WTC11 (cell line): ENCODE results near the gene ADM. TPM values are rescaled to one million over a fixed set of nuclear protein-coding genes. Genes with fewer than 3 reads are reported as not detected.

Experiments used
- ATAC-seq: fragments of 200-7000 bp; cut with Tn5 transposase; 2 replicates; pipeline ENCODE4 v1.10.0; 2021; ENCODE audit warnings: mild to moderate bottlenecking, moderate library complexity
- CTCF ChIA-PET: fragments of 300-600 bp; sonication (Branson Sonifier 250); formaldehyde crosslinking; loops from one replicate; lab custom pipeline; 2021; ENCODE audit warnings: antibody characterized with exemption; lab: Charles Lee
- POLR2A ChIA-PET: fragments of 350-600 bp; sonication (Branson Sonifier 250); formaldehyde crosslinking; loops from one replicate; lab custom pipeline; 2021; ENCODE audit warnings: antibody characterized with exemption; lab: Charles Lee
- DNase-seq: peaks from one replicate; pipeline ENCODE4 v3.0.0; 2021; ENCODE audit warnings: low spot score
- H3K27ac Mint-ChIP-seq: 2 replicates; pipeline ENCODE4 v1.8.0; 2021; ENCODE audit warnings: mixed read lengths
- H3K27me3 Mint-ChIP-seq: 2 replicates; pipeline ENCODE4 v1.8.0; 2021; ENCODE audit warnings: low read depth, mild to moderate bottlenecking, moderate library complexity, mixed read lengths
- H3K36me3 Mint-ChIP-seq: 2 replicates; pipeline ENCODE4 v1.8.0; 2021; ENCODE audit warnings: mixed read lengths
- H3K4me1 Mint-ChIP-seq: 2 replicates; pipeline ENCODE4 v1.8.0; 2022; ENCODE audit warnings: mixed read lengths
- H3K4me3 Mint-ChIP-seq: 2 replicates; pipeline ENCODE4 v1.8.0; 2021; ENCODE audit warnings: mild to moderate bottlenecking, moderate library complexity, mixed read lengths
- H3K9me3 Mint-ChIP-seq: 2 replicates; pipeline ENCODE4 v1.8.0; 2021; ENCODE audit warnings: mixed read lengths
- ATF1 ChIP-seq: sonication (generic); formaldehyde crosslinking; IDR thresholded peaks from 2 replicates; pipeline ENCODE4 v1.8.1; 2023; ENCODE audit warnings: mild to moderate bottlenecking, moderate library complexity, missing genetic modification reagents
- CBFB ChIP-seq: sonication (generic); formaldehyde crosslinking; IDR thresholded peaks from 2 replicates; pipeline ENCODE4 v1.8.1; 2022; ENCODE audit warnings: mild to moderate bottlenecking, low read depth, missing genetic modification reagents
- FOXK1 ChIP-seq: sonication (generic); formaldehyde crosslinking; IDR thresholded peaks from 2 replicates; pipeline ENCODE4 v1.8.0; 2022; ENCODE audit warnings: mild to moderate bottlenecking, moderate library complexity, missing genetic modification reagents
- HMGXB4 ChIP-seq: sonication (generic); formaldehyde crosslinking; IDR thresholded peaks from 2 replicates; pipeline ENCODE4 v1.8.1; 2023; ENCODE audit warnings: mild to moderate bottlenecking, moderate library complexity, missing genetic modification reagents
- NFE2L1 ChIP-seq: sonication (generic); formaldehyde crosslinking; IDR thresholded peaks from 2 replicates; pipeline ENCODE4 v1.8.1; 2023; ENCODE audit warnings: missing genetic modification reagents
- NR1H2 ChIP-seq: sonication (generic); formaldehyde crosslinking; IDR thresholded peaks from 2 replicates; pipeline ENCODE4 v1.9.0; 2021; ENCODE audit warnings: mild to moderate bottlenecking, moderate library complexity, missing genetic modification reagents
- ZNF263 ChIP-seq: sonication (generic); formaldehyde crosslinking; IDR thresholded peaks from 2 replicates; pipeline ENCODE4 v1.8.1; 2022; ENCODE audit warnings: low read depth, mild to moderate bottlenecking, moderate library complexity, missing genetic modification reagents
- ZNF396 ChIP-seq: fragments of 250-450 bp; sonication (Bioruptor Pico); IDR thresholded peaks from 2 replicates; pipeline ENCODE4 v1.8.0; 2021; ENCODE audit warnings: mild to moderate bottlenecking, moderate library complexity, borderline replicate concordance
- ZNF532 ChIP-seq: fragments of 250-450 bp; sonication (Bioruptor Pico); IDR thresholded peaks from 2 replicates; pipeline ENCODE4 v1.9.0; 2021; ENCODE audit warnings: mild to moderate bottlenecking, borderline replicate concordance
- total RNA-seq: library from RNA; stranded (reverse); gene quantifications from 3 replicates; pipeline ENCODE4 v1.2.3, GENCODE V29; 2021
- TF ChIP-seq, protein P1 (sequence below): sonication (generic); formaldehyde crosslinking; IDR thresholded peaks from 2 replicates; pipeline ENCODE4 v1.8.0; 2023; ENCODE audit warnings: missing genetic modification reagents, mild to moderate bottlenecking, borderline replicate concordance
- TF ChIP-seq, protein P2 (sequence below): sonication (generic); formaldehyde crosslinking; IDR thresholded peaks from 2 replicates; pipeline ENCODE4 v1.8.1; 2022; ENCODE audit warnings: missing genetic modification reagents, borderline replicate concordance

Gene ADM
- total RNA-seq, 1 experiment from 2014 or later, result 18.7 TPM

DNA sequence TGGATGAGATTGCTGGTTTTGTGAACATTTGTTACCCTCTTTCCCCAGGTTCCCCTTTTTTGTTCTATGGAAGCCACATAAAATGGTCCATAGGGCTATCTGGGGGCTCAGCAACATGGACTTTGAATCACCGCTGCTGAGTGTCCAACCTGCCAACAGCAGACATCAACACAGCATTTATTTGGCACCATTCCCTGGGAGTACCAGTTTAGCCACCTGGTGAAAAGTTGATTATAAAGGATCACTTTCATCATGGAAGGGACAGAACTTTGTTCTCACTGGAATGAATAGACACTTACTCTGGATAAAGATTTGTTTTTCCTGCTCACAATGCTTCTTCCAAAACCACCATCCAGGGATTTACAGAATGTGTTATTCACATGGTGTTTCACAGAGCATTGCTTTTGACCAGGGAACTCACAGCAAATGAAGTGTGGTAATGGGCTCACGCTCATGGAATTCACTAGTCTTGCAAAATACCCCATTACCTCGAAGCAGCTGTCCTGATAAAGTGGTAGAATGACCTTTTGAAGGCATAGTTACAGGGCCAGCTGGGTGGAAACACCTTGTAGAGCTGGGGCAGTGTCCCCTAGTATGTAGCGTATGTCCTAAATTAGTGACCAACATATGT is 43.9 kb downstream of the ADM start (continued):
- no peak for TF ChIP-seq ZNF396 (CRISPR knock-in tag)
- no peak for TF ChIP-seq ATF1 (CRISPR knock-in tag)
- TF ChIP-seq NFE2L1, result no peak
- TF ChIP-seq, protein P1, sequence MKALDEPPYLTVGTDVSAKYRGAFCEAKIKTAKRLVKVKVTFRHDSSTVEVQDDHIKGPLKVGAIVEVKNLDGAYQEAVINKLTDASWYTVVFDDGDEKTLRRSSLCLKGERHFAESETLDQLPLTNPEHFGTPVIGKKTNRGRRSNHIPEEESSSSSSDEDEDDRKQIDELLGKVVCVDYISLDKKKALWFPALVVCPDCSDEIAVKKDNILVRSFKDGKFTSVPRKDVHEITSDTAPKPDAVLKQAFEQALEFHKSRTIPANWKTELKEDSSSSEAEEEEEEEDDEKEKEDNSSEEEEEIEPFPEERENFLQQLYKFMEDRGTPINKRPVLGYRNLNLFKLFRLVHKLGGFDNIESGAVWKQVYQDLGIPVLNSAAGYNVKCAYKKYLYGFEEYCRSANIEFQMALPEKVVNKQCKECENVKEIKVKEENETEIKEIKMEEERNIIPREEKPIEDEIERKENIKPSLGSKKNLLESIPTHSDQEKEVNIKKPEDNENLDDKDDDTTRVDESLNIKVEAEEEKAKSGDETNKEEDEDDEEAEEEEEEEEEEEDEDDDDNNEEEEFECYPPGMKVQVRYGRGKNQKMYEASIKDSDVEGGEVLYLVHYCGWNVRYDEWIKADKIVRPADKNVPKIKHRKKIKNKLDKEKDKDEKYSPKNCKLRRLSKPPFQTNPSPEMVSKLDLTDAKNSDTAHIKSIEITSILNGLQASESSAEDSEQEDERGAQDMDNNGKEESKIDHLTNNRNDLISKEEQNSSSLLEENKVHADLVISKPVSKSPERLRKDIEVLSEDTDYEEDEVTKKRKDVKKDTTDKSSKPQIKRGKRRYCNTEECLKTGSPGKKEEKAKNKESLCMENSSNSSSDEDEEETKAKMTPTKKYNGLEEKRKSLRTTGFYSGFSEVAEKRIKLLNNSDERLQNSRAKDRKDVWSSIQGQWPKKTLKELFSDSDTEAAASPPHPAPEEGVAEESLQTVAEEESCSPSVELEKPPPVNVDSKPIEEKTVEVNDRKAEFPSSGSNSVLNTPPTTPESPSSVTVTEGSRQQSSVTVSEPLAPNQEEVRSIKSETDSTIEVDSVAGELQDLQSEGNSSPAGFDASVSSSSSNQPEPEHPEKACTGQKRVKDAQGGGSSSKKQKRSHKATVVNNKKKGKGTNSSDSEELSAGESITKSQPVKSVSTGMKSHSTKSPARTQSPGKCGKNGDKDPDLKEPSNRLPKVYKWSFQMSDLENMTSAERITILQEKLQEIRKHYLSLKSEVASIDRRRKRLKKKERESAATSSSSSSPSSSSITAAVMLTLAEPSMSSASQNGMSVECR (CRISPR knock-in tag), result no peak
- no peak for TF ChIP-seq ZNF532 (CRISPR knock-in tag)
- no peak for TF ChIP-seq FOXK1 (CRISPR knock-in tag)
- TF ChIP-seq HMGXB4 (CRISPR knock-in tag), result no peak
- no peak for TF ChIP-seq ZNF263 (CRISPR knock-in tag)

DNA sequence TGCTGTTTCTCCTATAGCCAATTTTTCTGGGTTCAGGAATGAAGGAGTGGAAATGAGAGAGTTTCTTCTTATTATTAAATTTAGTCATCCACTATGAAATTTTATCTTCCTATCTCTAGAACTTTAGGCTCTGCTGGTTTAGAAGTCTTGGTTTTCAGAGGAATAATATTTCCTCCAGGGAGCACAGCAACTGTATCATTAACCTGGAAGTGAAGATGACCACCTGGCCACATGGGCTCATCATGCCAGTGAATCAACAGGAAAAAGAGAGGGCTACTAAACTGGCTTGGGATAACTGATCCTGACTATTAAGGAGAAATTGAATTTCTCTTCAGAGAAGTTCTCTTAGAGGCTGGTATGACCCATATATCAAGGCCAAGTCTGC is 44.4 kb downstream of the ADM start:
- H3K4me3 Mint-ChIP-seq, result no peak overlapping the region
- no peak for TF ChIP-seq NR1H2 (CRISPR knock-in tag)
- no peak for TF ChIP-seq CBFB (CRISPR knock-in tag)
- TF ChIP-seq, protein P2, sequence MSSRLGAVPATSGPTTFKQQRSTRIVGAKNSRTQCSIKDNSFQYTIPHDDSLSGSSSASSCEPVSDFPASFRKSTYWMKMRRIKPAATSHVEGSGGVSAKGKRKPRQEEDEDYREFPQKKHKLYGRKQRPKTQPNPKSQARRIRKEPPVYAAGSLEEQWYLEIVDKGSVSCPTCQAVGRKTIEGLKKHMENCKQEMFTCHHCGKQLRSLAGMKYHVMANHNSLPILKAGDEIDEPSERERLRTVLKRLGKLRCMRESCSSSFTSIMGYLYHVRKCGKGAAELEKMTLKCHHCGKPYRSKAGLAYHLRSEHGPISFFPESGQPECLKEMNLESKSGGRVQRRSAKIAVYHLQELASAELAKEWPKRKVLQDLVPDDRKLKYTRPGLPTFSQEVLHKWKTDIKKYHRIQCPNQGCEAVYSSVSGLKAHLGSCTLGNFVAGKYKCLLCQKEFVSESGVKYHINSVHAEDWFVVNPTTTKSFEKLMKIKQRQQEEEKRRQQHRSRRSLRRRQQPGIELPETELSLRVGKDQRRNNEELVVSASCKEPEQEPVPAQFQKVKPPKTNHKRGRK (CRISPR knock-in tag), result no peak
- no peak overlapping the region for H3K27ac Mint-ChIP-seq
- POLR2A ChIA-PET, result no interaction called here
- H3K36me3 Mint-ChIP-seq, result peaks cover 3% of the 10 kb centered on the region; the same call in 1 of the 2 replicates
- no peaks in the 10 kb centered on the region for H3K27me3 Mint-ChIP-seq
- H3K9me3 Mint-ChIP-seq, result no peaks in the 10 kb centered on the region; the same call in 1 of the 2 replicates
- CTCF ChIA-PET, result interaction anchor here (1.7 kb wide), 1 partner anchor 17 kb away, joined by 10 read pairs; no protein-coding TSS in a partner anchor
- no peak for ATAC-seq
- peaks cover 60% of the 10 kb centered on the region for H3K4me1 Mint-ChIP-seq
- no peak for DNase-seq
